HG02623 (cell line): ENCODE results near the gene FAM20C.

Experiments
- ATAC-seq: cut with Tn5 transposase; IDR thresholded peaks from one replicate; pipeline ENCODE4 v1.9.1; 2021; ENCODE audit warnings: moderate library complexity; ENCODE audit not compliant: unreplicated experiment

FAM20C gene

DNA sequence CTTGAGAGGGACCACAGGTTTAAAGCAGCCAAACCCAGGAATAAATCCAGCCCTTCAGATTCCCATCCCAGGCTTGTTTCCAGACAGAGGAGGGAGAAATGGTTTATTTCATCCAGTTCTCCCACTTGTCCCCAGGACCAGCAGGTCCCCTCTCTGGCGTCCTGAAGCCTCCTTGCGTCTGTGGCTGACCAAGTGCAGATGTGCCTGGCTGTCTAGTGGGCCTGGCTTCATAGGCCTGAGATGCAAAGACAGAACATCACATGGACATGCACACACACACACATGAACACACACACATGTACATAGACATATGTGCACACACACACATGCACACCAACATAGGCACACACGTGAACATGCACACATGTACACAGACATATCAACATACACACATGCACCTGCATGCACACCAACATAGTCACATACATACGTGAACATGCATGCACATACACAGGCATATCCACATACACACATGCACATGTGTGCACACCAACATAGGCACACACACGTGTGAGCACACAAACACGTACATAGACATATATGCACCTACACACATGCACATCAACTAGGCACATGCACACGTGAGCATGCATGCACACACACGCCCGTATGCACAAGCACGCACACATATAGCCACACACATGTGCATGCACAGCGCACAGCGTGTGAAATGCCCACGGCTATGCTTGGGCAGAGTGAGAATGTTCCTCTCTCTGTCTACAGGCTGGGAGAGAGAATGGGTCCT lies 108.3 kb downstream of the FAM20C start:
- no peak for ATAC-seq

GRCh38 chr7:301291-302053 lies 109.1 kb downstream of the FAM20C start:
- no peak for ATAC-seq

DNA sequence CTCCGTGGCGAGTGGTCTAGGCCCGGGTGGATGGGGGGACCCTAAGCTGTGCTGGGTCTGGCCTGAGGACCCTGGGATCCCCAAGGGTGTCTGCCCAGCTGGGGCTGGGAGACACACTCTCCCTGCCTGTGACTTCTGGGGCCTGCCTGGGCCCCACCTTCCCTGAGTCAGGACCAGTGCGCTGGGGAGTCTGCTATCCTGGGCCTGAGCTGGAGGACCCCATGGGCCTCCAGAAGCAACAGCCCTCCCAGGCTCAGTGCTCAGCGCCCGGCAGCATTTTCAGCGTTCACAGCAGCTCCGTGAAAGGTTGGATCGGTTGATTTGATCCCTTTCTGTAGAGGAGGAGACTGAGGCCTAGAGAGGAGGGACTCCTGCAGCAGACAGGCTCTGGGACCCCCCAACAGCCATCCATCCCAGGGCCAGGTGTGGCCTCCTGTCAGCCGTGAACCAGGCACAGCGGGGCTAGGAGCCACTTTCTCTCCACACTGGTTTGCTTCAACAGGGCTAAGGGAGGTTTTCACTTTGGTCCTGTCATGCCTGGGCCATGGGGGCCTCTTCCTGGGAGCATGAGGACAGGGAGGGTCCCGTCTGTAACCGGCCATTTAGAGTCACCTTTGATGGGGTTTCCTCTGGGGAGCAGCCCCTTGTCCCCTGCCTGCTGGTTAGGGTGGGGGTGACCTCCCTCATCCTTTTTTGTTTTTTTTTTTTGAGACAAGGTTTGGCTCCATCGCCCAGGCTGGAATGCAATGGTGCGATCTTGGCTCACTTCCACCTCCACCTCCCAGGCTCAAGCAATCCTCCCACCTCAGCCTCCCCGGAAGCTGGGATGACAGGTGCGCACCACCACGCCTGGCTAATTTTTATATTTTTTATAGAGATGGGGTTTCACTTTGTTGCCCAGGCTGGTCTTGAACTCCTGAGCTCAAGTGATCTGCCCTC lies 110.0 kb downstream of the FAM20C start:
- no peak for ATAC-seq

GRCh38 chr7:303425-303824 lies 111.1 kb downstream of the FAM20C start:
- no peak for ATAC-seq

GRCh38 chr7:303884-304573 lies 111.7 kb downstream of the FAM20C start:
- no peak for ATAC-seq

GRCh38 chr7:304574-305409 lies 112.4 kb downstream of the FAM20C start:
- no peak for ATAC-seq

GRCh38 chr7:305410-306151 lies 113.2 kb downstream of the FAM20C start:
- no peak for ATAC-seq

DNA sequence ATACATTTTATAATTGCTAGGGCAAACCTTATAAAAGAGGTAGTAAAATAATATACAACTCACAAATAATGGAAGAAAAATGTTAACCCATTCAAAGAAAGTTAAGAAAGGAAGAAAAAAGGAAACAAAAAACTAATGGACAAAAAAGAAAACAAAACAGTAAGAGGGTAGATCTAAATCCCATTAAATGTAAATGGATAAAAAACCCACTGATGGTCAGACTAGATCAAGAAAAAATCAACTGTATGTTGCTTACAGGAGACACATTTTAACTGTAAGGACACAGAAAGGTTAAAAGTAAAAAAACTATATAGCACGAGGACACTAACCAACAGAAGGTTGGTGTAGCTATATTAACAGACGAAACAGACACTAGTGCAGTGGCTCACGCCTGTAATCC lies 115.6 kb downstream of the FAM20C start:
- no peak for ATAC-seq

GRCh38 chr7:309586-310228 lies 117.3 kb downstream of the FAM20C start:
- no peak for ATAC-seq
